Activated T-helper 1 cell treated with Interleukin-2 at 50 U/mL for 16 hours (primary cell): ENCODE measurements around the gene ELMO1.

Experiments used
- DNase-seq: peaks from one replicate; pipeline ENCODE4 v3.0.0-alpha.2; 2020; ENCODE audit warnings: low read depth

Gene ELMO1

DNA sequence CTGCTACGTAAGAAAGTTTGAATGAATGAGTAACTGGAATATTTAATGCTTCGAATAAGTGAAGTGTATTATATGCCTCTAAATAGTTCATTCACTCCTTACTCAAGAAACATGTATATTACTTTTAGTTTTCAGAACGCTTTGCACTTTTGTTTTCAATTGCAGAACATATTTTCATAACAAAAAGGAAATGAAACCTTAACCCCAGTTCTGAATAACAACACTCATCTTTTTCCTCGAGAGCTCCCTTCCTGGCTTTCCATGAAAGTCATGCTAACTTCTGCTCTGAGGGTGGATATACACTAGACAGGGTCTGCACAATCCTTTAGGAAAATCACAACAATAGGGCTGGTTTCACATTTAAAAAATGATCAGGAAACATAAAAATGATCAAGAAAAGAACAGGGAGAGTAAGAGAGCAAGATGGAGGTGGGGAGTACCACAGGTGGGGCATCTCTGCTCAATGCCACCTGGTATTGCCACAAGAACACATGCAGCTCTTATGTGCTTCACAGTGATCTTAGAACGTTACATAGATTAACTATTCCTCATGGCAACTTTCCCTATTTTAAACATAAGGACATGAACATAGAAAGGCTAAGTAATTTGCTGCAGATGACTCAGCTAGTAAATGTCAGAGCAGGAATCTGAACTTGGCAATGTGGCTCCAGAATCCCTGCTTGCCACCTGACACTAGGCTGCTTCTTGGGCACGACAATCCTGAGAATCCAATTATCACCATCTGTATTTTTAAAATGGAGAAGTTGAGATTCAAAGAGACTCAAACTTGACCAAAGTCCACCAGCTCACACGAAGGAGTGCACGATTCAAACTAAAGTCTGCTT, 504.9 kb downstream of the ELMO1 start:
- no peak for DNase-seq

DNA sequence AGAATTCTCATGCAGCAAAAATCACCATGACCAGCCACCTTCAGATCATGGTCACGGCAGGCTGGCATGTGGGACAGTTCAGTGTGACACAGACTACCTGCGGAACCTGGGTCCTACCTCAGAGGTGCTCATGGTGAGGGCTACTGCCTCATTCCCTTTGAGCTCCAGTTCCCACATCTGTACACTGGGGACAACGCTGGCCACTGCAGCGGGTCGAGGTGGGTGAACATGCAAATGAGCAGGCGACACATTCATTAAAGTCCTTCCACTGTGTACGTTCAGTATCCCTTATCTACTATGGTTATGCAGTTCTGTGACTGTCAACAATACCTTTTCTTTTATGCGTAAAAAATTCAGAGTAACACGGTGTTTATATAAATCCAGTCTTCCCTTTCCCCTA, 505.7 kb downstream of the ELMO1 start:
- DNase-seq = no peak

DNA sequence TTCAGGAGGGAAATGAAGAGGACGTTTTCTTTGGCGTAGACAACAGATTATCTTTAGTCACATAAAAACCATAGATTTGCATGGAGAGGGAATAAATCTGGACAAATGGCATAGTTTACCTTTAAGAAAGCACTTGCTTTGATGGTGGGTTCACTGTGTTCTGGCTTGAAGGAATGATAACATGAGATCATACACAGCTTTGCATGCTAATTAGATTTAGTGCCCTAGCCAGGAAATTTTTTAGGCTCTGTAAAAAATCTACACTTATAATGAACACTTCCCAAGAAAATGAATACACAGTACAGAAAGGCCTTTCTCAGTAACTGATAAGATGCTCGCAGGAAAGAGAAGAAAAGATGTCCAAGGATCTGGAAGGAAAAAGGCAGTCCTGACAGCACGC, 506.1 kb downstream of the ELMO1 start:
- DNase-seq = no peak

DNA sequence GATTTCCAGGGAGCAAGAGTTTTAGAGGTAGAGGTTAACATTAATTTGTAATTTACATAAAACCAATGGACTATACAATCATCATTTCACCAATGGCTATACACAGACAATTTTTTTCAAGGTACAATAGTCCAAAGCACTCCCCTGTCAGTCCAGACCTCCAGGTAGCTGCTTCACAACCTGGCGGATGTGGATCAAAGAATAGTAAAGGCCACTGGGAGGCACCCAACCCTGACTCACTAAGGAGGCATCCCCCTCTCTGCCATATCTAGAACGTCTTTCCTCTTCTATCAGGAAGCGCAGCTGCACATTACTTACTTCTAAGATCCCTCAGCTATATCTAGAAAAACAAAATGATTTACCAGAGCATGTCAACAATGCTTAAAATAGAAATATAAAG, 506.6 kb downstream of the ELMO1 start:
- no peak for DNase-seq

DNA sequence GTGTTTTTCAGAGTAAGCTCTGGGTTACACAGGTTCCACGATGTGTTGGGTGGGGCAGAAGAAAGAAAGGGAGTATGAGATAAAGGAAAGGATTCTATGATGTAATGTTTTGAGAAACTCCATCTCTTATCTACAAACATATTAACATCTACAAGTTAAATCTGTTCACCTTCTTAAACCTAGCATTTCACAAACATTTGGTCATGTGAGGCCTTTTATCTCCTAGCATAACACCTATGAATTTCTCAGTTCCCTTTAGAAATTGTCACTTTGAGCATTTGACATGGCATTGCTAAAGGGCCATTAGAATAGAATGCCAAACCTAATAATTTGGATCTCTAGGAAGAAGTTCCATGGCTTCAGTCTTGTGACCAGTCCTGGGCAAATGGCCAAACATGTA, 507.3 kb downstream of the ELMO1 start:
- no peak for DNase-seq

DNA sequence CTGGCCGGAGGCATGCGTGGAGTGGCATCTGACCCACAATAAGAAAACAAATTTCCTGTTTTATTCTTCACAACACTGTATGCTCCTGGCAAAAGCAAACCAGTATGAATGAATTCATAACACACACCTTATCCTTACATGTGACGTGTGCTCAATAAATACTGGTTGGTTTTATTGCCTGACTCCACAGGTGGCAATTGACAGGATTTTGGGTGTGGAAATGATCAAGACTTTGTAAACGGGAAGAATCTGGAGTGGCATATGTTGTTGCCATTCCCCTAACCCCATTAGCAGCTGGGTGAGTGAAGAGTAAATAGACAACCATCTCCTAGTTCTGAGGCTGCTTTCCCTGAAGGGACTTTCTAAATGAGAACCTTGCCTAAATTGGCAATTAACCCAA, 508.8 kb downstream of the ELMO1 start:
- no peak for DNase-seq

DNA sequence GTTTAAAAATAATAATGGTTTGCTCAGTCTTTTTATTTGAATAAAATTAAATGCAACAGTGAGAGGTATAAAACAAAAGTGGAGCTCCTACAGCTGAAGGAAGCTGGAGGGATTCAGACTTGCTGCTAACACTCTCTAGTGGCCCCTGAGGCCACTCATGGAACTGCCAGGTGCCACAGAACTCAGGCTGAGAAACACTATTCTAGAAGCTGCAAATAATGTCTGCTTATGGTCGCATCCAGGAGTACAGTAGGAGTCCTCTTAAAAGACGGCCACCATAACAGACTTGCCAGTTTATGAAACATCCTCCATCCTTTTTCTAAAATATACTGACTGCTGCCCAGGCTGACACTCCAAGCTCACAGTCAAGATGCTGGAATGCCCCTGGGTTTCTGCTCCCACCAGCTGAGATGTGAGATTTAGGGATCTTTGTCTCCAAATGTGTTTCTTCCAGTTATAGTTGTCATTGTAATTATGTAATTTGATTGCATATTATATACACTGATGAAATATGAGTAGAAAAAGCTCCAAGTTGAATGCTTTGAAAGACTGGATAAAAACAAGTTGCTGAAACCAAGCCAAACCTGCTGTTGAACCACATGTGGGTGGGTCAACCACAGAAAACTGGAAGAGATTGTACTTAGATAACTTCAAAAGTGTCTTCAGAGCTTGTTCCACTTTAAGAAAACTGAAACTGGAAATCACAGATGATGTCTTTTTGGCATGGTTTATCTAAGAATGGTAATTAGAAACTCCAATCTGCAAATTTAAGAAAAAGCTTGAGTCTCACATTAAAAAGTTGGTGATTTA, 510.7 kb downstream of the ELMO1 start:
- DNase-seq = no peak

GRCh38 chr7:36931892-36932291, 516.8 kb downstream of the ELMO1 start:
- no peak for DNase-seq

DNA sequence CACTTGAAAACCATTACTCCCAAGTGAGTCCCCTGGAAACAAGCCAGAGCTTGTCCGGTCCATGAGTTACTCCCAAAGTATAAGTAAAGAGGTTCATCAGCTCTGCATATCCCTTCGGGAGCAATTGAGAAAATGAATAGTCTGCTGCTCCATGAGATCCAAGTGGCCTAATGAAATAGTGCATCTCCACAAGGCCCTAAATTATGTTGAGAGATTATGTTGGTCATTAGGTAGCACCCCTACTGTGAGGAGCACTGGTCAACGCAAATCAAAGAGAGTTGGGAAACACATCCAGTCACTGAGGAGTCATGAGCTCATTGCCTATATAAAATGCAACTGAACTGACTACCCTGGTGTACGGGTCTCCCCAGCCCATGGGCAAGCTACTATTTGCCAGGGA, 518.9 kb downstream of the ELMO1 start:
- DNase-seq = no peak

DNA sequence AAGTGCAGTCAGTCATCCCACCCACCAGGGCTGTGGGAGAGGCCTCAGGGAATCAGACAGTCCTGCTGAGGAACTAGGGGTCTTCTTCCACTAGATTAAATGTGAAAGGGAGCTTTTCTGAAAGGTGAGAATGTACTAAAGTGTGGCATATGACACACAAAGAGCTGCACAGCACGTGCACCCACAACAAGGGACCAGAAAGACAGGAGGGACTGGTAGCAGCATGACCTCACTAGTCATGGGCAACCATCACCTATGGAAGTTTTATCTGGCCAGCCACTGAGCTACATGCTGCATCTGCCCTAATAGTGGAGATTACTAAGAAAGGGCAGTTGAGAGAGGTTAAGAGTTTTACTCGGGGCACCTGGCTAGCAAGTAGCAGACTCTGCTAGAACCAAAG, 519.9 kb downstream of the ELMO1 start:
- no peak for DNase-seq

DNA sequence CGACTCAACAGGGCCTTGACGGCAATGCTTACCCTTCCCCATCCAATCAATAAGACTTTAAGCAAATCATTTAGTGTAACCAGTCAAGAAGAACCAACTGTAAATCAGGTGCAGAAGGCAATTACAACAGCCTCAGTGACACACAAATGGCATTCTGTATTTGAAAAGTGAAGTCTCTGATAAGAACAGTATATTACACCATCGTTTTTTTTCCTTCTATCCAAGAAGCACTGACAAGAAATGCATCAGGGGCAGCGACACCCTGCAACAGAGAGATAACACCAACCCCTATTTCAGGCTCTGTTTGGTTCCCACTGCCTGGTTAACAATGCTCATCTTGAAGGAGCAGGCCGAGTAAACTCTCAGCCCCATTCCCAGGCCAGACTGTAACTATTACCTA, 520.4 kb downstream of the ELMO1 start:
- no peak for DNase-seq

- no peak for DNase-seq
These were observed 523.0 kb downstream of the ELMO1 start for GRCh38 chr7:36925691-36926090.

- no peak for DNase-seq
These were observed 523.5 kb downstream of the ELMO1 start for GRCh38 chr7:36925207-36925606.

- DNase-seq = no peak
These were observed 524.7 kb downstream of the ELMO1 start for GRCh38 chr7:36923943-36924436.

DNA sequence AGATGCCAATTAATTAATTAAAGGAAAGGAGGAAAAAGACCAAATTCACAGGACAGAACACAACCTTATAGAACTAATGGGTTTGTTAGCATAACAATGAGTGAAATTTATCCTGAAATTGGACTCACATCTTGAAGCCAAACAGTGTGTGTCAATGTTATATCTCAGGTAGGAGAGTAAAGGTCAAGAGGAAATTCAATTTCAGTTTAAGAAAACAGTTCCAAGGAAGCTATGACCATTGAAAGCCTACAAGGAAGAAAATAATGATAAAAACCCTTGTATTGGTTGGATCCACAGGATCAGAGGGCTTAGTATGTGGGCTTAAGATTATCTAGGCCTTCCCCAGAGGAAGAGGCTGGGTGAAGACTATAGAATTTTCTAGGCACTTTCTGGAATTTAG, 525.5 kb downstream of the ELMO1 start:
- DNase-seq = no peak

GRCh38 chr7:36920433-36920832, 528.2 kb downstream of the ELMO1 start:
- DNase-seq = no peak

DNA sequence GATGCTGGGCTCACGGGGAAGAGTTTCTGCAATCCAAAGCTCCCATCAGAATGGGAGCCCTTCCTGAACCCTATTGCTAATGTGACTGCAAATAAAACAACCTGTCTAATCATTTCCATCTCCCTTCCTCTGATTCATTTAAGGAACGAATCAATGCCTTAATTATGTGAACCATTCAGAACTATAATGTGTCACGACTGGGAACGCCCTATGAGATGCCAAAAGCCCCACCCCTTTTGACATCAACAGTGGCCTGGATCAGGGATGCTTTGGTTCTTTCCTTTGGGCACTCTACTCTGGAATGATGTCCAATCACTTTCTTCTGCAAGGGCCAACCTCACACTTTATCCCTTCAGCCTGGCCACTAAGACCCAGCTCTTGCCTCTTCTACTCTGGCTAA, 528.9 kb downstream of the ELMO1 start:
- no peak for DNase-seq

- no peak for DNase-seq
These were observed 530.1 kb downstream of the ELMO1 start for GRCh38 chr7:36918591-36918990.

- DNase-seq = no peak
These were observed 532.0 kb downstream of the ELMO1 start for GRCh38 chr7:36916619-36917018.

GRCh38 chr7:36916116-36916515, 532.5 kb downstream of the ELMO1 start:
- no peak for DNase-seq

GRCh38 chr7:36911788-36912187, 536.9 kb downstream of the ELMO1 start:
- DNase-seq = no peak

- DNase-seq = no peak
These were observed 537.8 kb downstream of the ELMO1 start for GRCh38 chr7:36910859-36911258.

DNA sequence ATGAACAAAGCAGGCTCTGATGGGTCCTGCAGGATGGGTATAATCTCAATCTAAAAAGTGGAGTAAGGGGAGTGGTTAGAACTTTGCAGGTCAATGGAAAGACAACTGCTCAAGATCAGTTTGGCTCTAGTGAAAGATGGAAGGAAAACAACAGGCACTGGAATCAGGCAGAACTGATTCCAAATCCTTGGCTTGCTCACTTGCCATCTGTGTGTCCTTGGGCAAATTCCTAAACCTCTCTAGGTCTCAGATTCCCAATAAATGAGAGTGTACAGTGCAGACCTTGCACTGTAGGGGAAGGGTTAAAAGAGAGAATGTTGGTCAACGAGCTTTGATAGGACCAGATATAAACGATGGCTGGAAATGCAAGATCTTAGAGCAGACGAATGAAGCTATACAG, 538.3 kb downstream of the ELMO1 start:
- DNase-seq = no peak
